ENCODE data around the gene PRKCA.

GRCh38 chr17:66309793-66310192 lies 7.4 kb downstream of the PRKCA start:
- no peak for TF ChIP-seq CTCF (IDR thresholded peaks at IDR 0.05)
- no peak for TF ChIP-seq POLR2A (IDR thresholded peaks at IDR 0.05)
